Measurements from ENCODE around the gene APLP2. TPM values are rescaled to one million over a fixed set of nuclear protein-coding genes. Genes with fewer than 3 reads are reported as not detected.

Gene APLP2
- total RNA-seq, 1 donor from 2014 or later = 815 TPM

- no peak overlapping the region for H3K27ac Mint-ChIP-seq (ENCODE audit: unreplicated experiment)
- no peaks in the 10 kb centered on the region for H3K27me3 Mint-ChIP-seq (ENCODE audit: unreplicated experiment)
- no peak for DNase-seq (ENCODE audit: low spot score)
- H3K36me3 Mint-ChIP-seq (ENCODE audit: low read depth, unreplicated experiment) = peaks cover 57% of the 10 kb centered on the region
- no peak overlapping the region for H3K4me3 Mint-ChIP-seq (ENCODE audit: unreplicated experiment)
- peaks cover 38% of the 10 kb centered on the region for H3K4me1 Mint-ChIP-seq (ENCODE audit: unreplicated experiment)
- no peak for TF ChIP-seq CTCF (IDR thresholded peaks at IDR 0.05; ENCODE audit: unreplicated experiment)
- H3K9me3 Mint-ChIP-seq (ENCODE audit: unreplicated experiment) = no peaks in the 10 kb centered on the region
These were observed 40.8 kb downstream of the APLP2 start for GRCh38 chr11:130110339-130111108.

GRCh38 chr11:130112071-130112830 lies 42.6 kb downstream of the APLP2 start:
- Mint-ChIP-seq H3K9me3 (ENCODE audit: unreplicated experiment) (no peaks in the 10 kb centered on the region), H3K4me3 (ENCODE audit: unreplicated experiment) (no peak overlapping the region), H3K27me3 (ENCODE audit: unreplicated experiment) (no peaks in the 10 kb centered on the region), H3K36me3 (ENCODE audit: low read depth, unreplicated experiment) (peaks cover 43% of the 10 kb centered on the region), H3K4me1 (ENCODE audit: unreplicated experiment) (peaks cover 28% of the 10 kb centered on the region), H3K27ac (ENCODE audit: unreplicated experiment) (no peak overlapping the region)
- no peak for TF ChIP-seq CTCF (IDR thresholded peaks at IDR 0.05; ENCODE audit: unreplicated experiment)
- no peak for DNase-seq (ENCODE audit: low spot score)

- no peak for DNase-seq (ENCODE audit: low spot score)
- no peak for TF ChIP-seq CTCF (IDR thresholded peaks at IDR 0.05; ENCODE audit: unreplicated experiment)
- peaks cover 40% of the 10 kb centered on the region for H3K4me1 Mint-ChIP-seq (ENCODE audit: unreplicated experiment)
- H3K9me3 Mint-ChIP-seq (ENCODE audit: unreplicated experiment) = no peaks in the 10 kb centered on the region
- H3K36me3 Mint-ChIP-seq (ENCODE audit: low read depth, unreplicated experiment) = peaks cover 34% of the 10 kb centered on the region
- no peak overlapping the region for H3K4me3 Mint-ChIP-seq (ENCODE audit: unreplicated experiment)
- no peak overlapping the region for H3K27ac Mint-ChIP-seq (ENCODE audit: unreplicated experiment)
- H3K27me3 Mint-ChIP-seq (ENCODE audit: unreplicated experiment) = no peaks in the 10 kb centered on the region
These were observed 44.6 kb downstream of the APLP2 start for GRCh38 chr11:130114281-130114680.

- no peak for TF ChIP-seq CTCF (IDR thresholded peaks at IDR 0.05; ENCODE audit: unreplicated experiment)
- H3K4me3 Mint-ChIP-seq (ENCODE audit: unreplicated experiment) = no peak overlapping the region
- no peak for DNase-seq (ENCODE audit: low spot score)
- H3K27me3 Mint-ChIP-seq (ENCODE audit: unreplicated experiment) = peaks cover 2% of the 10 kb centered on the region
- H3K36me3 Mint-ChIP-seq (ENCODE audit: low read depth, unreplicated experiment) = peaks cover 35% of the 10 kb centered on the region
- H3K4me1 Mint-ChIP-seq (ENCODE audit: unreplicated experiment) = peaks cover 45% of the 10 kb centered on the region
- no peak overlapping the region for H3K27ac Mint-ChIP-seq (ENCODE audit: unreplicated experiment)
- no peaks in the 10 kb centered on the region for H3K9me3 Mint-ChIP-seq (ENCODE audit: unreplicated experiment)
These were observed 45.0 kb downstream of the APLP2 start for GRCh38 chr11:130114726-130115125.

- Mint-ChIP-seq H3K9me3 (ENCODE audit: unreplicated experiment) (no peaks in the 10 kb centered on the region), H3K4me3 (ENCODE audit: unreplicated experiment) (no peak overlapping the region), H3K27ac (ENCODE audit: unreplicated experiment) (no peak overlapping the region), H3K27me3 (ENCODE audit: unreplicated experiment) (peaks cover 2% of the 10 kb centered on the region), H3K36me3 (ENCODE audit: low read depth, unreplicated experiment) (peaks cover 34% of the 10 kb centered on the region), H3K4me1 (ENCODE audit: unreplicated experiment) (peaks cover 48% of the 10 kb centered on the region)
- no peak for DNase-seq (ENCODE audit: low spot score)
- no peak for TF ChIP-seq CTCF (IDR thresholded peaks at IDR 0.05; ENCODE audit: unreplicated experiment)
These were observed 45.5 kb downstream of the APLP2 start for GRCh38 chr11:130115218-130115617.

Measured in endothelial cell (in vitro differentiated cells).